DND-41 (cell line): ENCODE results near the gene USE1.

Experiments used
- ATAC-seq: fragments of 200-7000 bp; cut with Tn5 transposase; 3 replicates; pipeline ENCODE4 v1.9.1; 2021; ENCODE audit warnings: low read depth; ENCODE audit not compliant: insufficient read depth
- DNase-seq: peaks from one replicate; pipeline ENCODE4 v3.0.0-alpha.2; 2020
- H2AFZ ChIP-seq: 2 replicates; pipeline ENCODE4 v1.6.0; 2012; ENCODE audit warnings: low read depth, low read length
- H3K27ac ChIP-seq: 2 replicates; pipeline ENCODE4 v1.5.1; 2012; ENCODE audit warnings: low read length, inconsistent platforms
- H3K27me3 ChIP-seq: fragments of 200-600 bp; sonication (generic); 2 replicates; pipeline ENCODE4 v1.6.0; 2012; ENCODE audit warnings: low read length, mild to moderate bottlenecking, inconsistent platforms; ENCODE audit not compliant: insufficient read depth, poor library complexity
- H3K36me3 ChIP-seq: 2 replicates; pipeline ENCODE4 v1.5.1; 2012; ENCODE audit warnings: low read length, inconsistent platforms; ENCODE audit not compliant: insufficient read depth
- H3K4me1 ChIP-seq: 2 replicates; pipeline ENCODE4 v1.5.1; 2012; ENCODE audit warnings: mild to moderate bottlenecking, low read length; ENCODE audit not compliant: insufficient read depth
- H3K4me2 ChIP-seq: 2 replicates; pipeline ENCODE4 v1.6.0; 2012; ENCODE audit warnings: mild to moderate bottlenecking, moderate library complexity, low read length, inconsistent platforms; ENCODE audit not compliant: insufficient read depth
- H3K4me3 ChIP-seq, 2 experiments: fragments of 200-600 bp in 1 of 2; shearing (Covaris generic) in 1 of 2; 2 replicates each; pipeline ENCODE4 v1.5.1; 2012 to 2016; ENCODE audit warnings: inconsistent platforms in 2 of 2, low read length in 2 of 2, mild to moderate bottlenecking in 2 of 2, low read depth in 1 of 2, moderate library complexity in 1 of 2
- H3K79me2 ChIP-seq: 2 replicates; pipeline ENCODE4 v1.6.0; 2012; ENCODE audit warnings: low read length, inconsistent platforms; ENCODE audit not compliant: insufficient read depth
- H3K9ac ChIP-seq: 2 replicates; pipeline ENCODE4 v1.6.0; 2012; ENCODE audit warnings: low read depth, mild to moderate bottlenecking, inconsistent platforms, low read length, moderate library complexity
- H3K9me3 ChIP-seq: 2 replicates; pipeline ENCODE4 v1.5.1; 2012; ENCODE audit warnings: low read length, moderate library complexity, mild to moderate bottlenecking, inconsistent platforms; ENCODE audit not compliant: insufficient read depth, severe bottlenecking
- H4K20me1 ChIP-seq: 2 replicates; pipeline ENCODE4 v1.6.0; 2012; ENCODE audit warnings: low read length; ENCODE audit not compliant: insufficient read depth
- CTCF ChIP-seq: IDR thresholded peaks from 2 replicates; pipeline ENCODE4 v1.5.1; 2012; ENCODE audit warnings: borderline replicate concordance, low read length, moderate library complexity, mild to moderate bottlenecking; ENCODE audit not compliant: poor library complexity, severe bottlenecking; ENCODE audit errors: extremely low read depth
- EZH2 ChIP-seq: IDR thresholded peaks from 3 replicates; pipeline ENCODE4 v1.6.1; 2012; ENCODE audit warnings: borderline replicate concordance, low read depth, mild to moderate bottlenecking, moderate library complexity, low read length, inconsistent platforms; ENCODE audit not compliant: severe bottlenecking

USE1 gene

GRCh38 chr19:17215127-17215971, at the start of gene USE1:
Gene USE1 (plus strand): TSS chr19:17215357. CDS start chr19:17215406, 49 bp downstream.
- peak within 1 kb of the TSS; percentile 91 for H3K27ac ChIP-seq
- peaks cover 16% of the 10 kb centered on the region for H3K4me1 ChIP-seq
- peak within 1 kb of the TSS; percentile 80 for H3K9ac ChIP-seq
- no peaks in the 10 kb centered on the region for H4K20me1 ChIP-seq
- peaks cover 7% of the 10 kb centered on the region for H3K79me2 ChIP-seq
- H3K36me3 ChIP-seq: peaks cover 53% of the 10 kb centered on the region
- H3K9me3 ChIP-seq: no peaks in the 10 kb centered on the region
- H3K4me2 ChIP-seq: peak within 1 kb of the TSS; percentile 79
- H2AFZ ChIP-seq: peak within 1 kb of the TSS; percentile 70
- peak; percentile 91 for DNase-seq
- H3K4me3 ChIP-seq: peak within 1 kb of the TSS; percentile 27 to 68; a peak in 3 of 4 replicates
- TF ChIP-seq CTCF (no peak), EZH2 (no peak)
- ATAC-seq: peak; percentile 97
- no peaks in the 10 kb centered on the region for H3K27me3 ChIP-seq

GRCh38 chr19:17165715-17166114, 49.4 kb upstream of the USE1 start:
- TF ChIP-seq CTCF (no peak), EZH2 (no peak)
- DNase-seq (no peak), ATAC-seq (no peak)
- Histone ChIP-seq H3K36me3 (peaks cover 91% of the 10 kb centered on the region), H2AFZ (no peak overlapping the region), H3K79me2 (no peaks in the 10 kb centered on the region), H3K27me3 (no peaks in the 10 kb centered on the region), H3K4me3 (no peak overlapping the region), H3K4me1 (no peaks in the 10 kb centered on the region), H3K9ac (no peak overlapping the region), H3K4me2 (no peak overlapping the region), H3K9me3 (no peaks in the 10 kb centered on the region), H4K20me1 (no peaks in the 10 kb centered on the region), H3K27ac (no peak overlapping the region)

GRCh38 chr19:17170538-17171297, 44.4 kb upstream of the USE1 start:
- Histone ChIP-seq H3K36me3 (peaks cover 90% of the 10 kb centered on the region), H4K20me1 (no peaks in the 10 kb centered on the region), H3K4me2 (no peak overlapping the region), H3K27ac (no peak overlapping the region), H3K9me3 (no peaks in the 10 kb centered on the region), H3K27me3 (no peaks in the 10 kb centered on the region), H3K9ac (no peak overlapping the region), H3K4me1 (no peaks in the 10 kb centered on the region), H3K79me2 (no peaks in the 10 kb centered on the region), H3K4me3 (no peak overlapping the region), H2AFZ (no peak overlapping the region)
- TF ChIP-seq EZH2 (no peak), CTCF (no peak)
- ATAC-seq (no peak), DNase-seq (no peak)
